Skeletal muscle cell (primary cell): ENCODE measurements around the gene ARID5B.

Experiments
- DNase-seq: peaks from one replicate; pipeline ENCODE4 v3.0.0-alpha.2; 2010; ENCODE audit warnings: low read depth
- H3K4me3 ChIP-seq: 2 replicates; pipeline ENCODE4 v1.5.1; 2011; ENCODE audit warnings: low read depth, mild to moderate bottlenecking, control low read depth, low read length, moderate library complexity

Gene ARID5B

GRCh38 chr10:62076891-62077290 is 175.4 kb downstream of the ARID5B start:
- no peak overlapping the region for H3K4me3 ChIP-seq
- peak; percentile 51 for DNase-seq

GRCh38 chr10:62077330-62078015 is 176.0 kb downstream of the ARID5B start:
- H3K4me3 ChIP-seq = no peak overlapping the region
- no peak for DNase-seq

GRCh38 chr10:62079885-62080559 is 178.5 kb downstream of the ARID5B start:
- H3K4me3 ChIP-seq = no peak overlapping the region
- no peak for DNase-seq

GRCh38 chr10:62080905-62081304 is 179.4 kb downstream of the ARID5B start:
- no peak overlapping the region for H3K4me3 ChIP-seq

GRCh38 chr10:62081341-62082270 is 180.1 kb downstream of the ARID5B start:
- no peak for DNase-seq
- H3K4me3 ChIP-seq = no peak overlapping the region

More at GRCh38 chr10:62080905-62081304, 179.4 kb downstream of the ARID5B start:
- no peak for DNase-seq

- H3K4me3 ChIP-seq = no peak overlapping the region
- DNase-seq = no peak
Observed at GRCh38 chr10:62082271-62082656, 180.8 kb downstream of the ARID5B start.

- no peak overlapping the region for H3K4me3 ChIP-seq
- DNase-seq = no peak
Observed at GRCh38 chr10:62082729-62083411, 181.4 kb downstream of the ARID5B start.

- no peak overlapping the region for H3K4me3 ChIP-seq
- DNase-seq = peak; percentile 69
Observed at GRCh38 chr10:62083412-62084267, 182.1 kb downstream of the ARID5B start.

- H3K4me3 ChIP-seq = no peak overlapping the region
- no peak for DNase-seq
Observed at GRCh38 chr10:62084451-62084850, 183.0 kb downstream of the ARID5B start.

GRCh38 chr10:62085404-62085803 is 183.9 kb downstream of the ARID5B start:
- DNase-seq = no peak

GRCh38 chr10:62085821-62086220 is 184.3 kb downstream of the ARID5B start:
- no peak overlapping the region for H3K4me3 ChIP-seq
- DNase-seq = no peak

More at GRCh38 chr10:62085404-62085803, 183.9 kb downstream of the ARID5B start:
- no peak overlapping the region for H3K4me3 ChIP-seq

GRCh38 chr10:62087329-62087728 is 185.8 kb downstream of the ARID5B start:
- H3K4me3 ChIP-seq = no peak overlapping the region

GRCh38 chr10:62088786-62089185 is 187.3 kb downstream of the ARID5B start:
- DNase-seq = no peak
- no peak overlapping the region for H3K4me3 ChIP-seq

More at GRCh38 chr10:62087329-62087728, 185.8 kb downstream of the ARID5B start:
- no peak for DNase-seq

- H3K4me3 ChIP-seq = no peak overlapping the region
Observed at GRCh38 chr10:62092301-62093030, 191.0 kb downstream of the ARID5B start.

GRCh38 chr10:62093863-62094291 is 192.4 kb downstream of the ARID5B start:
- DNase-seq = peak; percentile 62
- H3K4me3 ChIP-seq = no peak overlapping the region

More at GRCh38 chr10:62092301-62093030, 191.0 kb downstream of the ARID5B start:
- DNase-seq = no peak

GRCh38 chr10:62095181-62096122 is 194.0 kb downstream of the ARID5B start:
- H3K4me3 ChIP-seq = no peak overlapping the region
- peak; percentile 82 for DNase-seq
